HG03342 (cell line): ENCODE measurements around the gene RBM20.
A peak's percentile ranks its signal among the peaks of the same experiment; 100 is the strongest.

Experiments used
- ATAC-seq: cut with Tn5 transposase; IDR thresholded peaks from one replicate; pipeline ENCODE4 v1.9.1; 2021; ENCODE audit warnings: mild to moderate bottlenecking, moderate library complexity; ENCODE audit not compliant: unreplicated experiment

RBM20 gene

DNA sequence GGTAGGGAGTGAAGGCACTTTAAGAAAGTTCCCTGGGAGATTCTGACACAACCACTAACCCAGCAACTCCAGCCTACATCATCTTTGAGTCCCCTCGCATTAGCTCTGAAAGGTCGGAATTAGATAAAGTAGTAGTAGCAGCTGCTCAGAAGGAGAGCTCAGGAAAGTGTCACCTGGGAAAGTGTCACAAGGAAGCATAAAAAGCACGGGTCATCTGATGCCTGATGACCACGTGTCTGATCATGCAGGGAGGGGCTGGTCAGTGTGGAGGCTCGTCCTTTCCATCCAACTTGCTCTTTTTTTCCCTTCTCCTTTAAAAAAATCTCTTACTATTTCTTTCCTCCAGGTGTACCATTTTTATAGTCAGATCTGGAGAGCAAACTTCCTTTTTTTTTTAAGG, 180.5 kb downstream of the RBM20 start:
- no peak for ATAC-seq

DNA sequence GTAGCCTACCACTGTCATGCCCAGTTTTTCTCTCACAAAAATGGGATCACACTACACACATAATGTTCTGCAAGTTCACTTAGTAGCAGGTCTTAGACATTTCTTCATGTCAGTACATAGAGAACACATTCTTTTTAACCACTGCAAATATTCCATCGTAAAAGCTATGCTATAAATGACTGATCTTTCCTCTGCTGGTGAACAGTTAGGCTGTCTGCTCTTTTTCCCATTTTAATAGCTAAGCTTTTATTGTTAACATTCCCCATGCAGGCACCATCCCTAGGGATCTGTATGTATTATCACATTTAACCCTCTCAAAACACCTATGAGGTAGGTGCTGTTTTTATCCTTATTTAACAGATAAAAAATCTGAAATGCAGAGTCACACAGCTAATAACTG, 181.4 kb downstream of the RBM20 start:
- ATAC-seq: no peak

DNA sequence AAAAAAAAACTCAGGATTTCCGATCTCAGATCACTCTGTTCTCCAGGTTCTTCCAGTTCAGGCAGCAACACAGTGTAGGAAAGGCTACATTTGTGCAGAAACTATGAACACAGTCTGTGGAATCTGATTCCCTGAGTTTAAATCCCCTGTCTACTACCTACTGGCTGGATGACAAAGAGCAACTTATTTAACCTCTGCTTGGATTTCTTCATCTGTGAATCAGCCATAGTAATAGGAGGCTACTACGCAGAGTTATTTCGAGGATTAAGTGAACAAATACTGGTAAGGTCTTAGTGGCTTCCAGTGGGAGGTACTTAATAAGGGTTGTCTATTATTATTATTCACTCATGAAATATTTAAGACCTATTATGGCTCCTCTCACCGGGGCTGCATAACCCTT, 183.3 kb downstream of the RBM20 start:
- no peak for ATAC-seq

DNA sequence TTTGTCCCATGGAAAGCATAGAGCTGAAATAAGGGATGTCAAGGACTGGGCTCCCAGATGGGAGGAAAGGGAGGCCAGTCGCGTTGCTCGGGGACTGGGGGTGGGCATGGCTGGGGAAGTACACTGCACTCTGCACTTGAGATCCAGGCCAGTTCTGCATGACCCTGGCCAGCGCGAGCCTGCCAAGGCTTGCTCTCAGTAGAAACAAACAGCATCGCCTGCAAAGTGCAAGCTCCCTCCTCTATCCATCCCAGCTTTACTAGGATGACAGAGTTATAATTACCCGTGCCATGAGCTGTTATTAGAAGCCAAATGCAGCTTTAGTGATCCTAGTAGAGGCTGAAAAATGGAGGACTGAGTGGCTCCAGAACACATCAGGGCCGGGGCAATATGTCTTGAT, 183.7 kb downstream of the RBM20 start:
- no peak for ATAC-seq

DNA sequence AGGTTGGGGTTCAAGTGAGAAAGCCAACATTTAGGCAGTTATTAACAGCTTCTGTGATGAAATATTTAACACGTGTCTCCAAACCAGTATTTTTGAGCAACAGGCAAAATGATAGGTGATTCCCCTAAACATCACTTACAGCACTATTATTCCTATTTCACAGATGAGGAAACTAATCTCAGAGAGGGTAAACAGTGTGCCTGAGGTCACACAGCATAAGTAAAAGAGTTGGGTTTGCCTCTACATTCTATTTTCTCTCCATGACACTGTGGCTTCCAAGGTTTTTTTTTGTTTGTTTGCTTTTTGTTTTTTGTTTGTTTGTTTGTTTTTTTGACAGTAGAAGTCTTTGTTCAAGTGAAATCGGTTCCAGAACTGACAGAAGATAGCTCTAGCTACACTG, 184.4 kb downstream of the RBM20 start:
- no peak for ATAC-seq

DNA sequence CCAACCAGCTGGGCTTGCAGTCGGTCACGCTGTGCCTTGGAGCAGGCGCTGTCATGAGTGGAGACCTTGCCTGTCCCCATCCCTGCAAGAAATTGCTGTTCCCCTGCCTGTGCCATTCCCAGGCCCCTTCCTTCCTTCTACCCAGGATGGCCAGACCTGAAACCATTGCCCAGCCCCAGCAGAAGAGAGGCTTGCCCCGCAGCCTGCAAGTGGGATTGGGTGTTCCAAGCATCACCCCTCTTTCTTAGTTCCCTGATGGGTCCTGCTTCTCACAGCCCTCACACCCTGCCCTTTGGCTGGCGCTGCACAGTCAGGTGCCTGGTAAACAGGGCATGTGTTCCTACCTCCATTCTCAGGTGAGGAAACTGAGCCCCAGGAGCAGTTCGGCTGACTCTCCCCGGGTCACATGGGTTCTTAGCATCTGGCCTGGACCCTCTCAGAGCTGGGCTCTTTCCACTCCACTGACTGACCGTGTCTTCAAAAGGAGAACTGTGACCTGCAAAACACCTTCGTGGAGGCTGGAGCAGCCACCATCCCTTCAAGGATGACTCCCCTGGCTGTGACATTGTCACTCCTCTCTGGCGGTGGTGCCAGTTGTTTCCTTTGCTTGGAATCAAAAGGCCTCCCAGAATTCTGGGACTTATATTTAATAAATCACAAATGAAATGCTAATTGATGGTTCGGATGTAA, 185.7 kb downstream of the RBM20 start:
- ATAC-seq: no peak

DNA sequence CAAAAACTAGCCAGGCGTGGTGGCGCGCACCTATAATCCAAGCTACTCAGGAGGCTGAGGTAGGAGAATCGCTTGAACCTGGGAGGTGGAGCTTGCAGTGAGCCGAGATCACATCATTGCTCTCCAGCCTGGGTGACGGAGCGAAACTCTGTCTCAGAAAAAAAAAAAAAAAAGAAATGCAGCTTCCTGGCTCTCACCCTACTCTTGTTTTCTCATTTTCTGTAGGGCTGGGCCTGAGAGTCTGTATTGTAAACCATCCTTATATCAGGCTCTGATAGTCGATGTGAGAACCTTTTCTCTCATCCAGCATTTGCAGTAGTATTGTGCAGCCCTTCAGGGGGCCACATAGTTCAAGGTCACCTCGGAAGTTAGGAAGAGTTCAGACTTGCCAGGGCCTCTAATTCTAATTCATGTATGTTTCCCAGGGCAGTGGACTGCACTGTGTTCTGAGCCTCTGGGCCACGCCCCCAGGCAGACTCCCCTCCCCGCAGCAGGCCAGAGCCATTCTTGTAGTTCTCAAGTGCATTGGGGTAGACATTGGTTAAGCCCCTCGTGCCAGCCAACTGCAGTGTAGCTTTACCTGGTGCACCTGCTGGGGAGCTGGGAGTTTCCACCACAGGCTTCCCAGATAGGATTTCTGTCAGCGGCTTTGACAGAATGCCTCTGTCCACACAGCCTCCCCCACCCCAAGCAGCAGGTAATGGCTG, 189.3 kb downstream of the RBM20 start:
- ATAC-seq: no peak

DNA sequence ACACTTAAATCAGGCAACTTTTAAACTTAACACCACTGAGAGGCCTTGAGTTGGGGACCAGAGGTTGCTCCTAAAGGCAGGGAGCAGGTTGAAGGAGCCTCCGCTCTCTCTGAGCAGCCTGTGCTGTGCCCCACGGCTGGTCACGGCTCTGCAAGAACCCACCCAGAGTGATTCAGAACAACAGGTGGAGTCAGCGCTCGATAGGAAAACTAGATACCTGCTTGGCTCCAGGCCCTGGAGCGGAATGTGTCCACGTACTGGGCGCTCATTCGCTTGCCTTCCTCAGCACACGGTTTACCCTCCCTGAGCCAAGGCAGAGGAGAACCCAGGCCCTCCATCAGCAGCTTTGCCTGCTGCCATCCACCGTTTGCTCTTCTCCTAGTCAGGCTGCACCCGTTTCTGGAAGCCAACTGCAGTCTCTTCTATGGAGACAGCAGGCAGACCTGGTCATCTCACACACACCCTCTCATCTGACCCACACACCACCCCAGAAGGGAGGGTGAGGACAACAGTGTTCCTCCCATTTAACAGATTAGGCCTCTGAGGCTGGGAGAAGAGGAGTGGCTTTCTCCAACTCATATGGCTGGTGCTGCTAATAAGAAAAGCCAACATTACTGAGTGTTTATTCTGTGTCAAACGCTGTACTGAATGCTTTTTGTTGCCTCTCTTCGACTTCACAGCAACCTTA, 189.9 kb downstream of the RBM20 start:
- ATAC-seq: no peak

DNA sequence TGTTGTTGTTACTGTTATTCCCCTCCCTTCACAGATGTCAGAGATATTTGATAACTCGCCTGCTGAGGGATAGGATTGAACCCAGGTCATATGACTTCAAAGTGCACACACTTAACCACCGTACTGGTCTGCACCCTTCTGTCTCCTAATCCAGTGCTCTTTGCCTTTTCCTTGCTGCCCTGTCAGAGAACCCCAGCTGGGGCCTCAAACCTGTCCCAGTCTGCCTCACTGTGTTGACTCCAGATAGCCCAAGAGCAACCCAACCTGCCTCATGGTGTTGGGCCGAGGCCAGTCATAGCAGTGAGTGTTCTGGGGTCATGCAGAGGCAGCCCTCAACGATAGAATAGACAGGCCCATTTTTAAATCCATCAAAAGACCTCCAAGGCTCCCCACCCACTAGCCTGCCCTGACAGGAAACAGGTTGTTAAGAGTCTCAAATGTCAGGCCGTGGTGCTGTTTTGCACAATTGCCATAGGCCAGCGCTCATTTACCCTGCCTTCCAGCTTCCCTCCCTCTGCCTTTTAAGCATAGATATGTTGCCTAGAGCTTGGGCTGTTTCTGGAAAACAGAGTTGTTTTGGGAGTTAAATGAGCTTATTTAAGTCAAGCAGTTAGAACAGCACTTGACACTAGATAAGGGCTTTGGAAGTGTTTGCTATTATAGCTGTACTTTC, 190.6 kb downstream of the RBM20 start:
- ATAC-seq: no peak

DNA sequence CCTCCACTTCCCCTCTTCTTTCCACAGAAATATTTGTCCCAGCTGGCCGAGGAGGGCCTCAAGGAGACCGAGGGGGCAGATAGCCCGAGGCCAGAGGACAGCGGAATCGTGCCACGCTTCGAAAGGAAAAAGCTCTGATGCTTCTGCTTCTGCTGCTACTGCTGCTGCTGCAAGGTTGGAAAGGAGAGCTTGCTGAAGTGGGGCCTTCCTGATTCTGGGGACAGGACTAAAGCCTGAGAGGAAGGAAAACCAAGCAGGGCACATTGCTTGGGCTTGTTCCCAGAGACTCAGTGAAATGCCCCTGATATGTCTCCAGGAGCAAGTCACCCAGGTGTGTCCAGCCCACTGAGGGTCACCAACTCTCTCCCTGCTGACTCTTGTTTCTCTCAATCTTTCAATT, 191.7 kb downstream of the RBM20 start:
- ATAC-seq: no peak

DNA sequence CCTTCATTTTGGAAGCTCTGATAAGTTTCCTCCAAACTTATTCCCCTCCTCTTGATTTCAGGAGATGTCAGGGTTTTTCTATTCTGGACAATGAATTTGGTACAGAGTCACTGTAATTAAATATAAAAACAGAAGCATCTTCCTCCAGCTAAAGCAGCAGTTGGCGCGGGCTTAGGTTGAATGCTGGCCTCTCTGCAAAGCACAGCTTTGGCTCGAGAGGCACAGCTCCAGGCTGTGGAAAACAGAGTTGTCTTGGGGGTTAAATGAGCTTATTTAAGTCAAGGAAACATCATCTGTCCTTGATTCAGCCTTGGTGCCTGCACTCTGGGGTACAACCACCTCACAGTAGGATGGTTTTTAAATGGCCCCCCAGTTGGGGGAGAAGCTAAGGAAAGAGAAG, 192.6 kb downstream of the RBM20 start:
- ATAC-seq: no peak

DNA sequence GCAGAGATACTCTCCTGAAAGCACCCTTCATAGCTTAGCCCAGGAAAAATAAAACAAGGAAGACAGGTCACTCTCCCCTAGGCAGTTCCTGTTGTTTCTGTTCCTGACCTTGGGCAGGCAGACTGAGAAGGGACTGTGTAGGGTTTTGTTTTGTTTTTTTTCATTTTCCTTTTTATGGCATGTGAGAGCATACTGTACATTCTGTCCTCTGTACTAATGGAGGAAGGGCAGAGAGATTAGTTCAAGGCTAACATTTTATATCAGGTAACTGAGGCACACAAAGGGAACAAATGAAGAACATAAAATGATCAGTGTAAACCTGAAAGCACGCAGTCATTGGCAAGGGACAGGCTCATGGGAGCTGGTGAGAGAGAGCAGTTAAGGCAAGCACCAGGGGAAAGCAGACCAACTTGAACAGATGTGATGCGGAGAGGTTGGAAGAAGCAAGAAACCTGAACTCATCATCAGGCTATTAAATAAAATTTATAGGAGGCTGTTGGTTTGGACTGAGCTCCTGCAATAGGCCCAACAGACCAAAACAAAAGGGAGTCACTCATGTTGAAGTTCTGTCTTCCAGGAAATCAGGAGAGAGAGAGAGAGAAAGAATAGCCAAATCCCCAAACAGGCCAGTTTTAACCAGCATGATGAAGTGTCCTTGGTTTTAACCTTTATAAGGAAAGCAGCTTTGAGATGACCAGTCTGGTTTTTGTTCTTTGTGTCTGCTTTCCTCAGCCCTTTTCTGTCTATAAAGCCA, 193.5 kb downstream of the RBM20 start:
- ATAC-seq: no peak

DNA sequence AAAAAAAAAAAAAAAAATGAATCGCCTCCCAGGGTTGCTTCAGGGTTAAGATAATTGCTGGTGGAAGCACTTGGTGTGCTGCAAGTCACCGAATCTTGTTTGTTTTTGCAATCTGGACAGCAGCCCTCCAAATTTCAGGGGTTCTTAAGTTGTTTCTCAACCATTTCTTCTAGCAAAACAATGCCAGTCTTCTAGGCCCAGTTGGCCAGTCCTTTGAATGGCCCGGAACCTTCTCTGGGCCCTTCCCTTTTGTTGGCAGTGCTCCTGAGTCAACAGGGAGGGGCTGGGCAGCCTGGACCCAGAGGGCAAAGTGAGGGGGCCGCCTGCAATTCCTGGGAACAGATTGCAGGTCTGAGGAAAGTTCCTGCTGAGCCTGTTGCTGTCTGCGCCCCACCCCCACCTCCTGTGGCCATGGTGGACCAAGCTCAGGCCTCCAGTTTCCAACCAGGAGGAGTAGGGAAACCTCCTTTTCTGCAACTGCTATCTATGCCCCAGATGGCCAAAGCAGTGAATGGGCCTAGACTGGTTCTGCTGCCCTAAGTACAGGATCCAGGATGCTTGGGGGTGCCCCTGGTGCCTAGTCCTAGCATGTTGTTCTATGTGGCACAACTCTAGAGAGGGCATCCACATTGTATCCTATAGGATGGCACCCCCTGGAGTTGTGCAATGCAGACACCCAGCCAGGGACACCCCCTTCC, 196.2 kb downstream of the RBM20 start:
- ATAC-seq: no peak

DNA sequence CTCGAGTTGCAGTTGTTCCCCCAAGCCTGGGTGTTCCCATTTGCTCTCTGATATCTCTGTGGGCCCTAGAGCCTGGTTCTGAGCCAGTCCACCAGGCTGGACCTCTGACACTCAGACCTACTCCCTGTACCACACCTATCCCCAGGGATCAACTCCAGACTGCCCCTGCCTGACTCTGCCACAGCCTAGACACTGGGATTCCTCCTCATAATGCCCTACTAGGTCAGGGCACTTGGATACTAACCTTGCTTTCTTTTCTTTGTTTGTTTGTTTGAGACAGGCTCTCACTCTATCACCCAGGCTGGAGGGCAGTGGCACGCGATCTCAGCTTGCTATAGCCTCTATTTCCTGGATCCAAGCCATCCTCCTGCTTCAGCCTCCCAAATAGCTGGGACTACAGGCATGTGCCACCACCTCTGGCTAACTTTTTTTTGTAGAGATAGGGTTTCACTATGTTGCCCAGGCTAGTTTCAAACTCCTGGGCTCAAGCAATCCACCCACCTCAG, 196.8 kb downstream of the RBM20 start:
- no peak for ATAC-seq

DNA sequence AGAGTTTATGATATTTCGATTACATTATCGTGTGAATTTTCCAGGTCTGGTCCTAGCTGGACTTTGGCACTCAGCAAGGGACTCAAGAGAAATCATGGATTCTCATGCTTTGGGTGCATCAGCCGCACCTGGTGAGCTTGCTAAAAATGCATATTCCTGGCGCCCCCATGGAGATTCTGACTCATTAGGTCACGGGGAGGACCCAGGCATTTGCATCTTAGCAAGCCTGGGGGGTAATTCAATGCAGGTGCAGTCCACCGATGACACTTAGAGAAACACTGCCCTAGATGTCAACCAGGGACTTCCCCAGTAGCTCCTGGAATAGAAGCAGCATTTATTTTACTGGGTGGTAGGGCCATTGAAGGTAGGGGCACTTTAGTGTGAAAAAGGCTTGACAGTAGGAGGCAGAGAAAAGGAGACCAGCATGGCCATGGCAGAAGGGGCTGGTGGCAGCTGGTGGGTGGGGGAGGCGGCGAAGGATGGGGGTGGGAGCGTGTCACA, 197.7 kb downstream of the RBM20 start:
- peak; percentile 65 for ATAC-seq

DNA sequence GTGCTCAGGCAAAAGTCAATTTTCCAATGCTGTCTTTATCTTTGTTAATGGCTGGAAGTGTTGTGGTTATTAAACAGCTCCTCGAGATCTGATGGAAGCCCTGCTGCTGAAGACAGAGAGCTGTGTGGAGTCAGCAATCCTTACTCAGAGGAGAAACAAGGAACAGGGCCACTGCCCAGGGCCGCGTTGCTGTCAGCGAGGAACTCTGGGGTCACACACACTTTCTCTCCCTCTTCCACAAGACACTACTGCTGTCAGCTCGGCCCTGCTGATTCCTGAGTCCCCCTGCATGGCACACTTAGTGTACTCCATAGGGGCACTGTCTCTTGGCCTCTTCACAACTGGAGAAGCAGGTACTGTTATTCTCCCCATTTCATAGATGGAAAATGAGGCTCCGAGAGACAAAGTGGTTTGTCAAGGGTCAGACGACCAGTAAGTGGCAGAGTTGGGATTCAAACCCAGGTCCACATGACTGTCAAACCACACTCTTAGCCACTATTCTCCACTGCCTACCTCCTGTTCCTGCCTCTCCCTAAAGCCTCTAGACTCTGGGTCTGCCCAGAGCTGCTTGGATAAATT, 198.3 kb downstream of the RBM20 start:
- no peak for ATAC-seq

DNA sequence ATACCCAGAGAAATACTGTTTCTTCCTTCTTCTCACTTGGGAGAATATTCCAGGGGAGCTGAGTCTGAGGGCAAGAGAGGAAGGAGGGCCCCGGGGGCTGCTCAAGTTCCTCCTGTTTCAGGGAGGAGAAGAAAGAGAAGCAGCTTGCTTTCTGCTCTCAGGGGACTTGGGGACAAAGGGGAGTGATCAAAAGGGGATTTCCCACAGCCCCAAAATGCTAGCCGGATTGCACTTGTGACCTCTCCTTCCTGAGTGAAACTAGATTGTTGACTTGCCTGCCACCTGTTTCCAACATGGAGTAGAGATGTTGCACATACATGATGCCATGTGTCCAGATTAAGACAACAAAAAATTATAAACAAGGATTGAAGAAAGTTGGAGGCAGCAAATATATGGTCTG, 198.9 kb downstream of the RBM20 start:
- peak; percentile 76 for ATAC-seq

DNA sequence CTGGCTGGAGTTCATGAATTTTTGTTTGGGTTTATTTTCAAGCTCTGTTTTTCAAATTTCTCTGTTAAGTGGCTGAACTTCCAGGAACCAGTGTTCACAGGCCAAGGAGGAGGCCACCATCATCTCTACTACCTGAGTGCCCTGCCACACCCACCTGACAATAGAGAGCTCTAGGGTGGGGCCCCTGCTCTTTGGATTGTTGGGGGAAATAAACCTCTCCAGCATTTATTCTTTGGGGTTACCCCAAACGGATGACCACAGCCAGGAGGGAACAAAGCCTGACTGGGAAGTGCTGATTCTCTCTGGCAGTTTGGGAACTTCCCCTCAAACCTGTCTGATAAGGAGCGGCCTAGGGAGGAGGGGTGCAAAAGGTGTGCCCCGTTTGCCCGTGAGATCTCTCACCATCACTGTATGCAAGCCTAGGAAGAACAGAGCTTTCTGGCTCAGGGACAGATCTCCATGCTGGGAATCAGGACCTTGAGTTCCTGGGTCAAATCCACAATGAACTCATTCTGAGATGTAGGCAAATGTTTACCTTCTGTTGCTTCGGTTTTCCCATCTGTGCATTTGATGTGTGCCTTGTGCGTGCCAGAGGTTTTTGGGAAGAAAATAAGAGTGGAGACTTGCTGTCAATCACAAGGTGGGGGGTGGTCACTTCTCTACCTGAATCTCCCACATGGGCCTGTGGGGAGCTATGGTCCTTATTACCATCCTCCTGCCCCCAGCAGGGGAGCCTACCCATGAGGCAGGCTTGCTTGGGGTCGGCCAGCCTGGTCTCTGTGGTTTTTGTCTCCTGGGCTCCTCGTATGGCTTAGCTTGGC, 199.9 kb downstream of the RBM20 start:
- ATAC-seq: no peak

DNA sequence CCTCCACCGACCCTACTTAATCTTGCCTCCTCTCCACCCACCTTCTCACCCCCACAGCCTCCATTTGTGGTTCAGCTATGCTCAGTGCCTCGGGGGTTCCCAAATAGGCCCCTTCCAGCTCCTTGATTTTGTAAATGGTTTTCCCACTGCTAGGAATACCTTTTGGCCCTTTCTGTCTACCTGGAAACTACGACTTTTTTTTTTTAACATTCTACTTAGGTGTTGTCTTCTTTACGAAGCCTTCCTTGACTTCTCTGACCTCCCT, 200.4 kb downstream of the RBM20 start:
- no peak for ATAC-seq
